Stomach smooth muscle (tissue), 2 donors: Measurements from ENCODE around the gene ARHGEF2.

Source experiments
- H3K27ac ChIP-seq: one replicate; pipeline ENCODE4 v1.7.0; 2013; ENCODE audit warnings: mild to moderate bottlenecking, low read length, inconsistent platforms
- H3K27me3 ChIP-seq, 2 donors: one replicate each; pipeline ENCODE4 v1.7.0; 2013; ENCODE audit warnings: low read length in 2 of 2; ENCODE audit not compliant: insufficient read depth in 2 of 2, control insufficient read depth in 1 of 2
- H3K36me3 ChIP-seq, 2 donors: one replicate each; pipeline ENCODE4 v1.7.0; 2013; ENCODE audit warnings: low read length in 2 of 2; ENCODE audit not compliant: control insufficient read depth in 2 of 2, insufficient read depth in 2 of 2
- H3K4me1 ChIP-seq: one replicate; pipeline ENCODE4 v1.7.0; 2013; ENCODE audit warnings: low read length; ENCODE audit not compliant: control insufficient read depth, insufficient read depth
- H3K4me3 ChIP-seq, 2 donors: one replicate each; pipeline ENCODE4 v1.7.0; 2013; ENCODE audit warnings: low read length in 2 of 2
- H3K9ac ChIP-seq, 2 donors: one replicate each; pipeline ENCODE4 v1.7.0; 2013; ENCODE audit warnings: low read length in 2 of 2, mild to moderate bottlenecking in 1 of 2
- H3K9me3 ChIP-seq, 2 donors: one replicate each; pipeline ENCODE4 v1.7.0; 2013; ENCODE audit warnings: low read length in 2 of 2; ENCODE audit not compliant: control insufficient read depth in 2 of 2
- donor health status: healthy.
- donor health status: Pancreatic carcinoma.

The ARHGEF2 gene

DNA sequence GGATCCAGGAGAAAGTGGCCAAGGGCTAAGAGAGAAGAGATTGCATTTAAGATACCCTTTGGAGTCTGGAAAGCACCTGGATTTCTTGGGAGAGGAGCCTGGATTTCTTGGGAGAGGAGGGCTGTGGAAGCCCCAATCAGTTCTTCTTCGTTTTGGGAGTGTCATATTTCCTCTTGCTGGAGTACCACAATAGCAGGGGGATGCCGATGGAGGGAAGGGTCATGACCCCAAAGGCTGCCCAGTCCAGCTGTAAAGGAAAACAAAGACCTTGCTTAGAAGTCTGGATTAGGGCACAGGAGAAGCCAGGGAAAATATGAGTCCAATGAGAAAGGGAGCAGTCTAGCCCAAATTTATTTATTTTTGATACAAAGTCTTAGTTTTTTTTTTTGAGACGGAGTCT lies 31.1 kb upstream of the ARHGEF2 start:
- Histone ChIP-seq H3K9me3 (no peaks in the 10 kb centered on the region), H3K4me3 (no peak overlapping the region), H3K4me1 (no peaks in the 10 kb centered on the region), H3K27me3 (no peaks in the 10 kb centered on the region), H3K36me3 (peaks cover 31 to 43% of the 10 kb centered on the region in 2 donors), H3K27ac (no peak overlapping the region), H3K9ac (no peak overlapping the region)

GRCh38 chr1:156006666-156007376 lies 28.5 kb upstream of the ARHGEF2 start:
- H3K4me1 ChIP-seq, result no peaks in the 10 kb centered on the region
- H3K9me3 ChIP-seq, result no peaks in the 10 kb centered on the region
- H3K27me3 ChIP-seq, result no peaks in the 10 kb centered on the region
- H3K36me3 ChIP-seq, result peaks cover 20 to 27% of the 10 kb centered on the region in 2 donors
- H3K9ac ChIP-seq, result no peak overlapping the region
- no peak overlapping the region for H3K27ac ChIP-seq
- no peak overlapping the region for H3K4me3 ChIP-seq

DNA sequence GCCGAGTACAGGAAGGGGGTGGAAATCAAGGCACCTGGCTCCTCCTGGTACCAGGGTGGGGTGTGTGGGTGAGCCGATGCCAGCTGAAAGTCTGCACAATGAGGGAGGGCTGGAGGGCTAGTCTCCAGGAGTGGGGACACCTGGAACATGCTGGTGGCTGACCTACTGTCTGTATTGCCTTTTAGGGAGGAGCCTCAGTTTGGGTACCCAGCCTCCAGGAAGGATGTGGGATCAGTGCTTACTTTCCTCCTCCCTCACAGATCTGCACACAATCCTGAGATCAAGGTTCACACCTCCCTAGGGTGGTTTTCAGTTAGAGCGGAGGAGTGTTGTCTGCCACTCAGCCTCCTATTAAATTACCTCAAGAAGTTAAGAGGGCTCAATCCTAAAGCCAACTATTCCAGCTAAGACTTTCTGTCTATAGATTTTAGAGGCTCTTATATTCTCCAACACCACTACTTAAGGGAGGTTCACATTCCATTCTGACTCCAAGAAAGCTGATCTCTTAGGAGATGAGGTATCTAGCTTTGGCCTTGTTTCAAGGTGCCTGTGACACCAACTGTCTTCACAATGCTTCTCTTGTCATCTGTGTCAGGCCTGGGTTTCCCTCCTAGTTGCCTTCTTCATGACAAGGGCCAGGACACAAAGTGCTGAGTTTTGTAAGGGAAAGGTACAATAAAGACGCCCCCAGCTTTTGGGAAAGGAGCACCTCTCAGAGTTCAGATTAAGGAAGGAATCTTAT lies 26.7 kb upstream of the ARHGEF2 start:
- peaks cover 8 to 12% of the 10 kb centered on the region in 2 donors for H3K36me3 ChIP-seq
- no peak overlapping the region for H3K9ac ChIP-seq
- no peak overlapping the region for H3K27ac ChIP-seq

DNA sequence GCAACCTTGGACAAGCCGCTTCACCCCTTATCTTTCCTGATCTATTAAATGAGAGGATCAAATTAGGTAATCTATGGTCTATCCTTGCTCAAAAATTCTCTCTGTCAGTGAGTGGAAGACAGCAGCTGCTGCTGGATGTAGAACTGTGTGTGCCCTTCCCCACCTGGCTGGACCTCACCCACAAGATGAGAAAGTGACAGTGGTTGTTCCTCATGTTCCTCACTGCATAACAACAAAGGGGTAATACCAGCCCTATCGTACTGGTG lies 25.5 kb upstream of the ARHGEF2 start:
- Histone ChIP-seq H3K27me3 (no peaks in the 10 kb centered on the region), H3K9ac (no peak overlapping the region), H3K9me3 (no peaks in the 10 kb centered on the region), H3K4me3 (no peak overlapping the region), H3K36me3 (peaks cover 3 to 6% of the 10 kb centered on the region in 2 donors), H3K4me1 (no peaks in the 10 kb centered on the region), H3K27ac (no peak overlapping the region)

More for the DNA sequence above, 26.7 kb upstream of the ARHGEF2 start:
- no peaks in the 10 kb centered on the region for H3K9me3 ChIP-seq
- no peak overlapping the region for H3K4me3 ChIP-seq
- no peaks in the 10 kb centered on the region for H3K4me1 ChIP-seq
- no peaks in the 10 kb centered on the region for H3K27me3 ChIP-seq

- no peak overlapping the region for H3K27ac ChIP-seq
- H3K9ac ChIP-seq, result no peak overlapping the region
Measured at GRCh38 chr1:156002188-156002911, 24.0 kb upstream of the ARHGEF2 start.

GRCh38 chr1:156001662-156002171 lies 23.4 kb upstream of the ARHGEF2 start:
- no peaks in the 10 kb centered on the region for H3K9me3 ChIP-seq
- H3K4me3 ChIP-seq, result no peak overlapping the region
- H3K27me3 ChIP-seq, result no peaks in the 10 kb centered on the region
- H3K4me1 ChIP-seq, result no peaks in the 10 kb centered on the region
- H3K27ac ChIP-seq, result no peak overlapping the region
- H3K9ac ChIP-seq, result no peak overlapping the region
- H3K36me3 ChIP-seq, result peaks cover 0 to 1% of the 10 kb centered on the region in 2 donors

More at GRCh38 chr1:156002188-156002911, 24.0 kb upstream of the ARHGEF2 start:
- Histone ChIP-seq H3K27me3 (no peaks in the 10 kb centered on the region), H3K36me3 (peaks cover 0 to 2% of the 10 kb centered on the region in 2 donors), H3K4me1 (no peaks in the 10 kb centered on the region), H3K9me3 (no peaks in the 10 kb centered on the region), H3K4me3 (no peak overlapping the region)

DNA sequence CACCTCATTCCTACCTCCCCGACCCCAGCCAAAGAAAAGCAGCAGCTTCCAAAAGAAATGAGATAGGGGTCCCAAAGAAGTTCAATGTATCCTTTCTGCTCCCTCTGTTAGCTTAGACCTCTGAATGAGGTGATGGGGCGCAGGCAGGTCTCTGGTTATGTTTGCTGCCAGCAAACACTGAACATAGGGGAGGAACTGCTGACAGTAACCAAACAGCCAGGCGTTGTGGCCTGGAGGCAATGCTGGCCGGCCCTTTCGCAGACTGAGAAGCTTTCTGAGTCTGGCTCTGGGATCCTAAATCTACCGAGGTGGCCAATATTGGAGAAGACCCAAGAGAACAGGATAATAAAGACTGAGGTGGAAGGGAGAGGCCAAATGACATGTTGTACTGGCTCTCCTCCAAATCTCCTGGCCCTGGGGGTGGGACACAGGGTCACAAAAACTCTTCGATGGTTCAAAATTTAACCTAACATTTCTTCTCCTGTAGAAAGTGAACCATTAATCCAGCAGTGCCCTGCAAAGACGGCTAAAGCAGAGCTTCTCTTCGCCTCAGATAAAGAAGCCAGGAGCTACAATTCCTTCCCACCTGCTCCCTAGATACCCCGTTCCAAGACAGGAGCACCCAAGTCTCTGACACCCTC lies 22.8 kb upstream of the ARHGEF2 start:
- Histone ChIP-seq H3K9me3 (no peaks in the 10 kb centered on the region), H3K4me3 (no peak overlapping the region), H3K36me3 (no peaks in the 10 kb centered on the region), H3K27me3 (no peaks in the 10 kb centered on the region), H3K27ac (no peak overlapping the region), H3K4me1 (no peaks in the 10 kb centered on the region), H3K9ac (no peak overlapping the region)

DNA sequence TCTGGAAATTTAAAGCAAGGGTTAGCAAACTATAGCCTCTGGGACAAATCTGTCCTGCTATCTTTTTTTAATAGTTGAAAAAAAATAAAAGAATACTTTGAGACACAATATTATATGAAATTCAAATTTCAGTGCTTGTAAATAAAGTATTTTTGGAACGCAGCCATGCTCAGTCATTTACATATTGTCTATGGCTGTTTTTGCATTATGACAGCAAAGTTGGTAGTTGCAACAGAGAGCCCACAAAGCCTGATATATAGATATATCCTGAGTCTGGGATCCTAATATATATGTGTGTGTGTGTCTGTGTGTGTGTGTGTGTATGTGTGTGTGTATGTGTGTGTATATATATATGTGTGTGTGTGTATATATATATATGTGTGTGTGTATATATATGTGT lies 21.6 kb upstream of the ARHGEF2 start:
- Histone ChIP-seq H3K4me3 (no peak overlapping the region), H3K4me1 (no peaks in the 10 kb centered on the region), H3K27me3 (no peaks in the 10 kb centered on the region), H3K9me3 (no peaks in the 10 kb centered on the region), H3K9ac (no peak overlapping the region), H3K27ac (no peak overlapping the region), H3K36me3 (no peaks in the 10 kb centered on the region)

GRCh38 chr1:155996166-155996565 lies 17.8 kb upstream of the ARHGEF2 start:
- H3K4me1 ChIP-seq, result no peaks in the 10 kb centered on the region
- no peaks in the 10 kb centered on the region for H3K36me3 ChIP-seq
- no peak overlapping the region for H3K4me3 ChIP-seq
- no peak overlapping the region for H3K27ac ChIP-seq
- H3K27me3 ChIP-seq, result no peaks in the 10 kb centered on the region
- H3K9me3 ChIP-seq, result no peaks in the 10 kb centered on the region
- no peak overlapping the region for H3K9ac ChIP-seq

DNA sequence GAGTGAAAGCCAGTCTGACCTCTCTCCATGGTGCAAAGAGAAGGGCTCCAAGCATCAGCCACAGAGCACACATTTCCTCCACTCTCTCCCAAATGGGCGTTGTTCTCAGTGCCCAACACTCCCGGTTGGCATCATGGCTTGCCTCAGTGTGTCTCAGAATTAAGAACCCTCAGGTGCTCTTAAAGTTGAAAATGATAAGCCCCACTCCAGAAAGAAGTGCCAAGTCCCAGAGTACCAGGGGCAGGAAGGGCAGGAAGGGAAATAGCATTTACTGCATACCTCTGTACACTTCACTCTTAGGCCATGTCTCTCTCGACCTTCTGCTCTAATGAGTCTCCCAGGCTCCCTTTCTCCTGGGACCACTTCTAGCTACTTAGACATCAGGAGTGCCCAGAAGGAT lies 15.2 kb upstream of the ARHGEF2 start:
- no peak overlapping the region for H3K27ac ChIP-seq
- no peak overlapping the region for H3K9ac ChIP-seq
- no peak overlapping the region for H3K4me3 ChIP-seq
- H3K9me3 ChIP-seq, result no peaks in the 10 kb centered on the region
- H3K27me3 ChIP-seq, result no peaks in the 10 kb centered on the region
- peaks cover 9% of the 10 kb centered on the region for H3K4me1 ChIP-seq
- H3K36me3 ChIP-seq, result no peaks in the 10 kb centered on the region
